HG03575 (cell line): ENCODE data around the gene LINGO3.

Experiments
- ATAC-seq: cut with Tn5 transposase; IDR thresholded peaks from one replicate; pipeline ENCODE4 v1.9.1; 2021; ENCODE audit not compliant: unreplicated experiment, insufficient number of reproducible peaks, low FRiP score; ENCODE audit errors: extremely low read depth

The LINGO3 gene

DNA sequence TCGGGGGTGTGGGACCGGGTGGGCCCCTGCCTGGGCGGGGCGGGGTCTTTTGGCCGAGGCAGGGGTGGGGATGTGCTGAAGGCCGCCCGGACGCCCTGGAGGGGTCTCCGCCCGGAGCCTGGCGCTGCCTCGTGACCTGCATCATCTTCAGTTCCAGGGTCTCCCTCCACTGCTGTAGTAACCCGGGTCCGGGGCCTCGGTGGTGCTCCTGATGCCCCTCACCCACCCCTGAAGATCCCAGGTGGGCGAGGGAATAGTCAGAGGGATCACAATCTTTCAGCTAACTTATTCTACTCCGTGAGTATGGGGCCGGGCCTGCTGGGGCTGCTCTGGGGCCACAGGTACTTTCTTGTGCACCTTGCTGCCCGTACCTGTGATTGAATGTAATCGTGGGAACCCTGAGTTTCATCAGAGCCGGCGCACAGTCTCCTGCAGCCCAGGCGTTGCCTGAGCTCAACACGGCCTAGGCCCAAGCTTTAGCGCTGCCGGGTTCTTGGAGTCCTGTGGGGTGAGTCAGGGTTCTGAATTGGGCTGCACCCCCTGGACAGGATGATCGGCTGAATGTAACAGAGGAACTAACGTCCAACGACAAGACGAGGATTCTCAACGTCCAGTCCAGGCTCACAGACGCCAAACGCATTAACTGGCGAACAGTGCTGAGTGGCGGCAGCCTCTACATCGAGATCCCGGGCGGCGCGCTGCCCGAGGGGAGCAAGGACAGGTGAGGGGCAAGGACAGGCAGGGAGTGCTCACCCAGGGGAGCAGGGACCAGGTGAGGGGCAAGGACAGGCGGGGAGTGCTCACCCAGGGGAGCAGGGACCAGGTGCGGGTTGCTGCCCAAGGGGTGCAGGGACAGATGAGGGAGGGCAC, 36.5 kb downstream of the LINGO3 start:
- ATAC-seq, result no peak

DNA sequence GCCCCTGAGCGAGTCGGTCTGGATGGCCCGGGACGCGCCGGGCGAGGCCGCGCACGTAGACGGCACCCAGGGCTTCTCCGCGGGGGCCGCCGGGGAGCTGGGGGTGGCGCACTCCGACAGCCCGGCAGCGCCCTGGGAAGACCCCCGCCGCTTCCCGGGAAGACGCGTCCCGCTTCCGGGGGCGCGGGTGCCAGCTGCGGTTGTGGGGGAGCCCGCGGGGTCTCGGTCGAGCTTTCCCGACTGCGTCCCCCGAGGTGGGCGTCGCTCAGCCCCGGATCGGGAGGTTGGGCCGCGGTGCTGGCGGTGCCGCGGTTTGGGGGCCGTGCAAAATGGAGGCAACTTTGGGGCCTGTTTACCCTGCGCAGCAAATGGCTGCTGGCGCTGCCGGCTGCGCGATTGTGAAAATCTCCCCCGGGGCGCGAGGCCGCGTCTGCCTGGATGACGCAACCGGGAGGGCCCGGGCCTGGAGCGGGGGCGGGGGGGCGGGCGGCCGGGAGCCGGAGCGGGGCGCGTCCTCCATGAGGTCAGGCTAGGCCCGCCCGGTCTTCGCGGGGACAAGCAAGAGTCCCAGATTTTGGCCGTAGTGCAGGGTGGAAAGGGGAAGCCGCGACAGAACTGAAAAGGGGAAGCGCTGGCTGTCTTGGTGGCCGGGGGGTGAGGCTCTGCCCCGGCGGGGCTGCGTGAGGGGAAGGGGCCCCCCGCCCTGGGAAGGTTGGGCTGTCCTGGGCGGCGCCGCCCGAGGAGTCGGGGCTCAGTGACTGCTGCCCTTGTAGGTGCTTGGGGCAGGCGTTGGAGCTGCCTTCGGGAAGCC, 37.3 kb downstream of the LINGO3 start:
- ATAC-seq, result no peak

DNA sequence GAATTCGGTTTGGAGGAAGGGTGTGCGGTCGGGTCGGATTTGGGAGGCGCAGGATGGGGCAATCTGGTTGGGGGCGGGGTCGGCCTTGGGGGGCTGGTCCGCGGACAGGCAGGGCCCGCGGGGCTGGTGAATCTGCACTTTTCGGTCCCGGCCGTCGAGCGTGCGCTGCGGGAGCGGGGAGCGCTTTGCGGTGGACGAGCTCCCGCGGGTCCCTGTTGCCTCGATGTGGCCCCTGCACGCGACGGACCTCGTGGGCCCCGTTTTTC, 37.9 kb downstream of the LINGO3 start:
- no peak for ATAC-seq

DNA sequence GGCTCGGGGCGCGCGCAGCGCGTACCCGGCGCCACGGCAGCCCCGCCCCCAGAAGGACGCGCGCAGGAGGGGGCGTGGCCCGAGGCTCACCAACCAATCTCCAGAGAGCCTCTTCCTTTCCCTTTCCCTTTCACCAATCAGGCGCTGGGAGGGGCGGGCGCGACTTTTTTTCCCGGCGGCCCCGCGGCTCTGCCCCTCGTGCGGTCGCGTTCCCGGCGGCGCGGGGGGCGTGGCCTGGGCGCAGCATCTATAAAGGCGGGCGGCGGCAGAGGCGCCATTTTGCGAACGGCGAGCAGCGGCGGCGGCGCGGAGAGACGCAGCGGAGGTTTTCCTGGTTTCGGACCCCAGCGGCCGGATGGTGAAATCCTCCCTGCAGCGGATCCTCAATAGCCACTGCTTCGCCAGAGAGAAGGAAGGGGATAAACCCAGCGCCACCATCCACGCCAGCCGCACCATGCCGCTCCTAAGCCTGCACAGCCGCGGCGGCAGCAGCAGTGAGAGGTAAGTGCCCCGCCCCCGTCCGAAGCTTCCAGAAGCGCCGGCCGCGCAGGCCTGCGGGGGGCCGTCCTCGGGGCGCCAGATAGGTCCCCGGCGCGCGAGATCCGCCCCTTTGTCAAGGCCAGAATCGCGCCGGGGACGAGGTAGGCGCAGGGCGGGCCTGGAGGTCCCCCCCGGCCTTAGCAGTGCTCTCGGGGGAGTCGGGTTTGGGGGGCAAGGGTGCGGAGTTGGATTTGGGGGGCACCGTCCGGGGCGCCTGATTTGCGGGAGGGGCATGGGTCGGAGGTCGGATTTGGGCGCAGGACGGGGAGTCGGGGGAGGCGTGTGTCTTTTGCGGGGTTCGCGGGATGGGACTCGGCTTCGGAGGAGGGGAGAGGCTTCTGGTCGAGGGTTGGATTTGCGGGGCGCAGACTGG, 38.5 kb downstream of the LINGO3 start:
- ATAC-seq, result no peak

DNA sequence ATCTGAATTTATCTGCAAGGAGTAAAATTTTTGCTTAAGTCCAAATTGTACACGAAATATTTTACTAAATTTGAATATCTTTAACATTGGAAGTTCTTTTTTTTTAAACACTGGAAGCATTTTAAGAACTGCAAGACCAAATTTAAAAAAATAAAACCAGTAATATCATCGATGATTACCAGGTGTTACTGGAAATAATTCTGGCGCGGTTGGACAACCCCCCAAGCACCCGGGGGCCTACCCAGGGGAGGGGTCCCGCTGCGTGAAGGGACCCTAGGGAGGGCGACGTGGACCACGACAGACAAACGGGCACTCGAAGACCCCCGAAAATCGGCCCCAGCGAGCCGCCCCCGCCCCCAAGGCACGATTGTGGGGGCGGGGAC, 39.1 kb downstream of the LINGO3 start:
- no peak for ATAC-seq

DNA sequence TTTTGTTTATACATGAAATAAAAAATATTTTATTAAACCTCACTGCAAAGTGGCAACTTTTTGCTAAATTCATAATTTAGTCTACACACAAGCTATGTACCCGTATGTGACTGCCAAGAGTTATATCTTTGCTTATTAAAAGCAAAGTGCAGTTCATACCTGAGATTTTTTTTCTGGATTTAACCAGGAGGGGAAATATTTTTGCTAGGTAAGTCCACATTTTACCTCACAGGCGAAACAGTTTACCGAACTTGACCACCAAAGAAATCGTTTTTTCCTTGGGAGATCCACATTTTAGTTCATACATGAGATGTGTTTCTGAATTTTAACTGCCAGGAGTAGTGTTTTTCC, 39.5 kb downstream of the LINGO3 start:
- ATAC-seq, result no peak

DNA sequence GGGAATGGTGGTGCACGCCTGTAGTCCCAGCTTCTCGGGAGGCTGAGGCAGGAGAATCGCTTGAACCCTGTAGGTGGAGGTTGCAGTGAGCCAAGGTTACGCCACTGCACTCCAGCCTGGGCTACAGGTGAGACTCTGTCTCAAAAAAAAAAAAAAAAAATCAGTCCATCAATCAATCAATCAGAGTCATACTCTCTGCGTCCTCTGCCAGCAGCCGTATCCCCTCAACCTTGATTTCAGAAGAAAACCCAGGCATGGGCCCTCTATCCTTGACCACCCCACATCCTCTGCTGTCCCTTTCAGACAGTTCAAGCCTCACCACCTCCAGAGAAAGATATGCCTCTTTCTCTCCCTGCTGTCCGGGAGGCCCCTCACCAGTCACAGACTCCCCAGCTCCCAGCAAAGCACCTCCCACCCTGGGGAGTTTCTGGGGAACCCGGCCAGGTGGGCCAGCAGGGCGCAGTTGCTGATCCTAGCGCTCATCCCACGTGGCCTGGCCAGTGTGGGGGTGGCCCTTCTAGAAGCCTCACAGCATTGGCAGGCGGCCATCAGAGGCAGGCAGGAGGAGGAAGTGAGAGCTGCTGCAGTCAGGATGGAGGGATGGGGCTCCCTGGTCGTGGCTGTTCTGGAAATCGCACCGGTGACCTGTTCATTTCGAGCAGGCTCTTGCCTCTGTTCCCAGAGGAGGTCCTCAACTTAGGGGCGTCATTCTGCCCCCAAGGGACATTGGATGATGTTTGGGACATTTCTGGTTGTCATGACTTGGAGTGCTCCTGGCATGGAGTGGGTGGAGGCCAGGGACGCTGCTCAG, 41.6 kb downstream of the LINGO3 start:
- no peak for ATAC-seq

DNA sequence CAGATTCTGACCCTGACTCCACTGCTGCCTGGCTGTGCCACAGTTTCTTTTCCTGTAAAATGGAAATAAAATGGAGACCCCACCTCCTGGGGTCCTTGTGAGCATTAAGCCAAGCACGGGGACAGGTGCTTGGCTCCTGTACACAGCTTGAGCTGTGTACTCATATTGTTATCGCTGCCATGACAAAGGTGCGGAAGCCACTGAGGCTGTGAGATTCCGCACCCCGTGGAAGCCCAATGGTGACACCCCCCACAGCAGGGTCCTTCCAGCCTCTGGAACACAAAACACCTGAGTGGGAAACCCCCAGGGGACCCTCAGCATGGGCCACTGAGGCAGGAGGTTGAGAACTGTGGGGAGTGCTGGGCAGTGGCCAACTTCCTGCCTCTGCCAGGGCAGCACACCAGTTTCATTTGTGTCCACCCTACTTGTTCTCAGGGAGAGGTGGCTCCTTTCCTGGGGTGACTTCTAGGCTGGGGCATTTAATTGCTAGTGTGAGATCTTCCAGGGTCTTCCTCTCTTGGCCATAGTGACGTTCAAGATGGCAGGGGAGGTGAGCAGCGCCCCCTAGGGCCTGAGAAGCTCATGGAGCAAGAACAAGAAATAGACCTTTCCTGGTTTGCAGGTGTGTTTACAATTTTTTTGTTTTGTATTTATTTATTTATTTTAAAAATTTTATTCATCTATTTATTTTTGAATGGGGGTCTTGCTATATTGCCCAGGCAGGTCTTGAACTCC, 46.3 kb downstream of the LINGO3 start:
- no peak for ATAC-seq

DNA sequence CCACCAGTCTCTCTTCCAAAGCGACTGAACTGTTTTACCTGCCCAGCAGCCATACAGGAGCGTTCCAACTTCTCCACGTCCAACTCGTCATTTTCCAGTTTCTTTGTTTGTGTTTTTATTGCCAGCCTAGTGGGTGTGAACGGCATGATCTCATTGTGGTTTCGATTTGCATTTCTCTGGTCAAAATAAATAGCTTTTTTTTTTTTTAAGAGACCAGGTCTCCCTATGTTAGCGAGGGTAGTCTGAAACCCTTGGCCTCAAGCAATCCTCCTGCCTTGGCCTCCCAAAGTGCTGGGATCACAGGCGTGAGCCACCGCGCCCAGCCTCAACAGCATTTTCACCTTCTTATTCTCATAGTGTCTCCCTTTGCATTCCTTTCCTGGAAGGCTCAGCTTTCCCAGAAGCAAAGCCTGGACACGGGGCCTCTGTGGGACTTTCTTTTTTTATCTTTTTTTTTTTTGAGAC, 47.6 kb downstream of the LINGO3 start:
- no peak for ATAC-seq

DNA sequence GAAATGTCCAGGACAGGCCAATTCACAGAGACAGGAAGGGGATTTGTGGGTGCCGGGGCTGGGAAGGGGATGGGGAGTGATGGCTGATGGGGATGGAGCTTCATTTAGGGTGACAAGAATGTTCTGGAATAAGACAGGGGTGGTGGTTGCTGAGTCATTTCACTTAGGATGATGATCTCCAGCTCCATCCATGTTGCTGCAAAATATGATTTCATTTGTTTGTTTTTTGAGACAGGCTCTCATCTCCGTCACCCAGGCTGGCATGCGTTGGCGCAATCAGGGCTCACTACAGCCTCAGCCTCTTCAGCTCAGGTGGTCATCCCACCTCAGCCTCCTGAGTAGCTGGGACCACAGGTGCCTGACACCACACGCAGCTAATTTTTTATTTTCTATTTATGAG, 48.6 kb downstream of the LINGO3 start:
- ATAC-seq, result no peak
